OCI-LY1 (cell line): ENCODE measurements around the gene MECR.

Source experiments
- CTCF ChIP-seq: fragments of 200-600 bp; sonication (generic), shearing (Covaris generic); IDR thresholded peaks from 2 replicates; pipeline ENCODE4 v1.5.1; 2017; ENCODE audit warnings: mild to moderate bottlenecking, antibody characterized with exemption, low read length, moderate library complexity, mixed read lengths
- EZH2 ChIP-seq: fragments of 200-600 bp; sonication (generic), shearing (Covaris generic); IDR thresholded peaks from 2 replicates; pipeline ENCODE4 v1.8.0; 2017; ENCODE audit warnings: borderline replicate concordance, mixed run types, mild to moderate bottlenecking, antibody characterized with exemption, low read length, moderate library complexity, mixed read lengths

DNA sequence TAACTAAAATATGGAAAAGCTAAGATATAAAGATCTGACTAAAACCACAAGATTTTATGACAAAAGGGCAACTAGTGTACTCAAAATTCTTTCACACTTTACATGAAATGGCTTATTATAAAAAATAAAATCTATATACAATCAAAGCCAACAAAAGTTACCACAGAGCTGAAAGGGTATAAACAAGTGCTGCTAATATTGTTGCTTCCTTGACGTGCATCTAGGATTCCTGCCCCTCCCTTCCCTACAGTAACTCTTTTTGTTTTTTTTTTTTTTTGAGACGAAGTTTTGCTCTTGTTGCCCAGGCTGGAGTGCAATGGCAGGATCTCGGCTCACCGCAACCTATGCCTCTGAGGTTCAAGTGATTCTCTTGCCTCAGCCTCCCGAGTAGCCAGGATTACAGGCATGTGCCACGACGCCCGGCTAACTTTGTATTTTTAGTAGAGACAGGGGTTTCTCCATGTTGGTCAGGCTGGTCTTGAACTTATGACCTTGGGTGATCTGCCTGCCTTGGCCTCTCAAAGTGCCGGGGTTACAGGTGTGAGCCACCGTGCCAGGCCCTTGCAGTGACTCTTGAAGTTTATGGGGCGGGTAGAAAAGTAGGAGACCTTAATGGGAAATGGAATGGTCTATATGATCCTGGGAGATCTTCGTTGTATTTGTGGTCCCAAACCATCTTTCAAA is 53.6 kb downstream of the MECR start:
- TF ChIP-seq CTCF (no peak), EZH2 (no peak)
